Endothelial cell of umbilical vein (primary cell): ENCODE measurements around the gene HLA-F. TPM values are rescaled to one million over a fixed set of nuclear protein-coding genes. Genes with fewer than 3 reads are reported as not detected.

Experiments
- BruUV-seq: library from RNA; stranded (reverse); fragments of 400-500 nt; replicated peaks from 2 replicates; lab custom pipeline; 2021; lab: Mats Ljungman, UMichigan
- CTCF ChIA-PET: fragments of 300-600, 350-600 bp; sonication (Branson Sonifier 250); formaldehyde crosslinking; loops from one replicate; lab custom pipeline; 2021; ENCODE audit warnings: antibody characterized with exemption, inconsistent platforms; lab: Charles Lee
- POLR2A ChIA-PET: fragments of 300-600, 350-600 bp; sonication (Branson Sonifier 250); formaldehyde crosslinking; loops from one replicate; lab custom pipeline; 2021; ENCODE audit warnings: antibody characterized with exemption, inconsistent platforms; lab: Charles Lee
- DNase-seq: peaks from one replicate; pipeline ENCODE4 v3.0.0-alpha.2; 2011; ENCODE audit warnings: low read depth, low spot score
- FAIRE-seq: peaks from 2 replicates; lab custom pipeline; 2011; peaks lifted over from hg19 to GRCh38; lab: Jason Lieb, UNC
- H2AFZ ChIP-seq: 2 replicates; pipeline ENCODE4 v1.6.0; 2012; ENCODE audit warnings: low read depth, low read length, control low read depth, inconsistent platforms
- H3K27ac ChIP-seq: 2 replicates; pipeline ENCODE4 v1.5.1; 2011; ENCODE audit warnings: low read depth, mild to moderate bottlenecking, control low read depth, low read length, moderate library complexity; ENCODE audit not compliant: insufficient read depth
- H3K27me3 ChIP-seq, 2 experiments: 2 replicates each; pipeline versions ENCODE4 v1.6.0 to v1.6.1; 2011; ENCODE audit warnings: low read length in 2 of 2, mixed read lengths in 1 of 2; ENCODE audit not compliant: control insufficient read depth in 2 of 2, insufficient read depth in 2 of 2
- H3K36me3 ChIP-seq, 2 experiments: 2 replicates in 1 of 2; 3 replicates in 1 of 2; pipeline ENCODE4 v1.5.1; 2011; ENCODE audit warnings: low read length in 2 of 2, mild to moderate bottlenecking in 1 of 2, moderate library complexity in 1 of 2; ENCODE audit not compliant: control insufficient read depth in 2 of 2, insufficient read depth in 2 of 2; ENCODE audit errors: extremely low read depth in 1 of 2
- H3K4me1 ChIP-seq: 3 replicates; pipeline ENCODE4 v1.5.1; 2011; ENCODE audit warnings: mild to moderate bottlenecking, low read length; ENCODE audit not compliant: control insufficient read depth, insufficient read depth; ENCODE audit errors: extremely low read depth
- H3K4me2 ChIP-seq: 2 replicates; pipeline ENCODE4 v1.6.1; 2011; ENCODE audit warnings: low read length, control low read depth, mixed read lengths; ENCODE audit not compliant: insufficient read depth
- H3K4me3 ChIP-seq, 3 experiments: fragments of 200-600 bp in 1 of 3; sonication (generic), shearing (Covaris generic) in 1 of 3; replicated peaks in 1 of 3; 2 replicates each; pipeline ENCODE4 v1.5.1; 2011 to 2016; ENCODE audit warnings: control low read depth in 3 of 3, low read length in 3 of 3, mild to moderate bottlenecking in 2 of 3, inconsistent platforms in 1 of 3, low read depth in 1 of 3, moderate library complexity in 1 of 3; ENCODE audit not compliant: insufficient read depth in 1 of 3
- H3K79me2 ChIP-seq: 2 replicates; pipeline ENCODE4 v1.6.0; 2012; ENCODE audit warnings: low read length, inconsistent platforms; ENCODE audit not compliant: control insufficient read depth, insufficient read depth
- H3K9ac ChIP-seq: replicated peaks from 2 replicates; pipeline ENCODE3; 2011; ENCODE audit warnings: low read length, control low read depth; ENCODE audit not compliant: insufficient read depth; ENCODE audit errors: extremely low read depth
- H3K9me1 ChIP-seq: replicated peaks from 3 replicates; pipeline ENCODE4 v1.6.0; 2011; ENCODE audit warnings: mild to moderate bottlenecking, low read length; ENCODE audit not compliant: control insufficient read depth, insufficient read depth; ENCODE audit errors: extremely low read depth
- H3K9me3 ChIP-seq: replicated peaks from 2 replicates; pipeline ENCODE4 v1.5.1; 2012; ENCODE audit warnings: low read length, inconsistent platforms; ENCODE audit not compliant: control insufficient read depth, insufficient read depth
- H4K20me1 ChIP-seq: replicated peaks from 2 replicates; pipeline ENCODE3; 2011; ENCODE audit warnings: mild to moderate bottlenecking, low read length; ENCODE audit not compliant: control insufficient read depth, insufficient read depth; ENCODE audit errors: extremely low read depth
- CTCF ChIP-seq, 2 donors: IDR thresholded peaks; 1 replicate in 1 of 2; 2 replicates in 1 of 2; pipeline ENCODE4 v1.5.1; 2011; ENCODE audit warnings: low read length in 2 of 2, mild to moderate bottlenecking in 2 of 2, moderate library complexity in 2 of 2, control low read depth in 1 of 2, inconsistent platforms in 1 of 2, low read depth in 1 of 2; ENCODE audit not compliant: insufficient read depth in 1 of 2; ENCODE audit errors: extremely low read depth in 1 of 2
- EZH2 ChIP-seq: IDR thresholded peaks from 2 replicates; pipeline ENCODE4 v1.6.1; 2012; ENCODE audit warnings: borderline replicate concordance, low read depth, mild to moderate bottlenecking, moderate library complexity, low read length, inconsistent platforms; ENCODE audit not compliant: severe bottlenecking
- FOS ChIP-seq: IDR thresholded peaks from 2 replicates; pipeline ENCODE4 v1.6.1; 2011; ENCODE audit warnings: mild to moderate bottlenecking, low read length, moderate library complexity, borderline replicate concordance; ENCODE audit not compliant: insufficient read depth
- GATA2 ChIP-seq: IDR thresholded peaks from 2 replicates; pipeline ENCODE4 v1.7.0; 2011; ENCODE audit warnings: low read depth, mild to moderate bottlenecking, moderate library complexity, mixed read lengths, low read length; ENCODE audit not compliant: insufficient read length, insufficient read depth
- JUN ChIP-seq: IDR thresholded peaks from 2 replicates; pipeline ENCODE4 v1.6.1; 2011; ENCODE audit warnings: borderline replicate concordance, low read depth; ENCODE audit not compliant: insufficient read length, insufficient read depth
- MAX ChIP-seq: IDR thresholded peaks from 2 replicates; pipeline ENCODE4 v1.6.1; 2011; ENCODE audit not compliant: insufficient read depth, insufficient read length
- MYC ChIP-seq: IDR thresholded peaks from one replicate; pipeline ENCODE4 v1.6.1; 2011; ENCODE audit warnings: mild to moderate bottlenecking, low read depth, low read length
- POLR2A ChIP-seq: IDR thresholded peaks from 2 replicates; pipeline ENCODE4 v1.6.1; 2012; ENCODE audit warnings: low read depth, mild to moderate bottlenecking, control low read depth, low read length
- POLR2AphosphoS5 ChIP-seq: IDR thresholded peaks from 2 replicates; pipeline ENCODE4 v1.6.1; 2012; ENCODE audit warnings: low read depth, mild to moderate bottlenecking, control low read depth, low read length, moderate library complexity; ENCODE audit not compliant: insufficient read depth
- dilution Hi-C: fragments of 300-500 bp; cut with MboI; formaldehyde crosslinking; loops from one replicate; pipeline ENCODE4 v1.15.0; 2019; ENCODE audit warnings: low sequenced_read_pairs; ENCODE audit not compliant: extremely low pct_ligation_motif_present
- intact Hi-C: fragments of 100-400 bp; cut with micrococcal nuclease; formaldehyde crosslinking; loops from one replicate; pipeline ENCODE4 v1.10.0; 2022
- polyA plus RNA-seq, 4 experiments: library from polyadenylated mRNA; depleted of rRNA in 3 of 4; stranded (reverse) in 3 of 4; unstranded in 1 of 4; fragments of >200 nt; gene quantifications; 2 replicates each; pipeline versions ENCODE4 v1.2.1 to v1.2.3, GENCODE V29; 2011 to 2012; ENCODE audit warnings: missing spikeins in 1 of 4
- total RNA-seq: library from RNA; stranded (reverse); gene quantifications from 2 replicates; pipeline ENCODE4 v1.2.3, GENCODE V29; 2021

Gene HLA-F
- total and polyA plus RNA-seq, 2 donors (not counting 3 experiments of a cell fraction or from before 2014, with no cell fraction given) = 1.5 to 1.6 TPM

- ChIA-PET POLR2A (no interaction called here), CTCF (interaction anchor here (1.7 kb wide), 1 partner anchor 26 kb away, joined by 9 read pairs; no protein-coding TSS in a partner anchor)
- no peaks in the 10 kb centered on the region for H4K20me1 ChIP-seq
- no peaks in the 10 kb centered on the region for H3K4me1 ChIP-seq
- H3K4me3 ChIP-seq = no peak overlapping the region
- FAIRE-seq (no peak), DNase-seq (no peak)
- H3K27me3 ChIP-seq = peaks cover 0 to 4% of the 10 kb centered on the region in 2 experiments
- H3K4me2 ChIP-seq = no peak overlapping the region
- no peak overlapping the region for H2AFZ ChIP-seq
- no peak overlapping the region for H3K9ac ChIP-seq
- H3K9me1 ChIP-seq = no peaks in the 10 kb centered on the region
- H3K9me3 ChIP-seq = no peaks in the 10 kb centered on the region
- dilution Hi-C loops = no loop called here
- TF ChIP-seq FOS = no peak
- TF ChIP-seq POLR2A = no peak
- no peak for TF ChIP-seq GATA2
- no peak for TF ChIP-seq EZH2
- TF ChIP-seq JUN = no peak
- TF ChIP-seq MAX = no peak
- no peak for TF ChIP-seq MYC
- TF ChIP-seq CTCF (IDR thresholded peaks at IDR 0.05; ENCODE audit: extremely low read depth in 1 of 2, insufficient read depth in 1 of 2, low read depth in 1 of 2, low read length in 2 of 2) = no peak
- no peak for TF ChIP-seq POLR2AphosphoS5
- H3K27ac ChIP-seq = no peak overlapping the region
- H3K36me3 ChIP-seq = no peaks in the 10 kb centered on the region
- H3K79me2 ChIP-seq = no peaks in the 10 kb centered on the region
- BruUV-seq = no TSS peak
- intact Hi-C loops = no loop called here
These were observed 43.3 kb upstream of the HLA-F start for GRCh38 chr6:29679962-29680361.
